Measurements from ENCODE around the gene IQSEC1. TPM values are rescaled to one million over a fixed set of nuclear protein-coding genes. Genes with fewer than 3 reads are reported as not detected.

The IQSEC1 gene
- polyA plus RNA-seq, 1 donor (not counting 4 experiments of a cell fraction or from before 2014, with no cell fraction given) = 2.8 TPM

DNA sequence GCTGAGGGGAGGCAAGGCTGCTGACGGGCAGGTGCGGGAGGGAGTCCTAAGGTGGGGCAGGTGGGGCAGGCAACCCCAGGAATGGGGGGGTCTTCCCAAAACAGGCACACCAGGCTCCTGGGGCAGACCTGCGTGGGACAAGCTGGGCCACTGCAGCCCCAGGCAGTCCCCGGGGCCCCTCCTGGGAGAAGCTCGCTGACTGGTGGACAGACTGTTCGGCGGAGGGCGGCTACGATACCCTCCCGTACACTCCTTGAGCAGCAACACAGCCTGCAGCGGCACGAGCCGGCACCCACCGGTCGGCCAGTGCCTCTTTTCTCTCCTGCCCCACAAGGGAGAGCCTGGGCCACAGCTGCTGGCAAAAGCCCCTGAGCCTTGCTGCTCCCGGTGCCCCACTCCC, 165.9 kb downstream of the IQSEC1 start:
- dilution Hi-C loops (cut with MboI; ENCODE audit: extremely low pct_ligation_motif_present, low sequenced_read_pairs) = no loop called here
- Histone ChIP-seq H3K79me2 (ENCODE audit: control insufficient read depth, insufficient read depth, low read length) (no peaks in the 10 kb centered on the region), H3K9me3 (ENCODE audit: control insufficient read depth, low read depth, low read length) (no peaks in the 10 kb centered on the region), H3K9me1 (ENCODE audit: control insufficient read depth, extremely low read depth, insufficient read depth, low read length) (no peaks in the 10 kb centered on the region), H3K27ac (ENCODE audit: control insufficient read depth, insufficient read depth, low read length) (no peak overlapping the region), H3K4me2 (ENCODE audit: control insufficient read depth, extremely low read depth, insufficient read depth, low read depth, low read length) (no peak overlapping the region), H3K36me3 (ENCODE audit: control insufficient read depth in 2 of 2, extremely low read depth in 1 of 2, insufficient read depth in 2 of 2, low read length in 2 of 2) (peaks cover 4 to 33% of the 10 kb centered on the region in 2 experiments), H3K27me3 (ENCODE audit: control insufficient read depth, extremely low read depth, insufficient read depth, low read length) (no peaks in the 10 kb centered on the region), H3K9ac (ENCODE audit: control insufficient read depth, extremely low read depth, insufficient read depth, low read length) (no peak overlapping the region), H3K4me1 (ENCODE audit: control insufficient read depth, extremely low read depth, insufficient read depth, low read length) (no peaks in the 10 kb centered on the region), H4K20me1 (ENCODE audit: control insufficient read depth, extremely low read depth, insufficient read depth, low read length) (no peaks in the 10 kb centered on the region), H3K4me3 (ENCODE audit: control insufficient read depth in 2 of 3, extremely low read depth in 1 of 3, insufficient read depth in 2 of 3, low read depth in 1 of 3, low read length in 3 of 3) (no peak overlapping the region), H2AFZ (ENCODE audit: control insufficient read depth, low read length) (no peak overlapping the region)
- TF ChIP-seq EZH2 (IDR thresholded peaks at IDR 0.05; ENCODE audit: low read length) = no peak
- TF ChIP-seq, protein P1, sequence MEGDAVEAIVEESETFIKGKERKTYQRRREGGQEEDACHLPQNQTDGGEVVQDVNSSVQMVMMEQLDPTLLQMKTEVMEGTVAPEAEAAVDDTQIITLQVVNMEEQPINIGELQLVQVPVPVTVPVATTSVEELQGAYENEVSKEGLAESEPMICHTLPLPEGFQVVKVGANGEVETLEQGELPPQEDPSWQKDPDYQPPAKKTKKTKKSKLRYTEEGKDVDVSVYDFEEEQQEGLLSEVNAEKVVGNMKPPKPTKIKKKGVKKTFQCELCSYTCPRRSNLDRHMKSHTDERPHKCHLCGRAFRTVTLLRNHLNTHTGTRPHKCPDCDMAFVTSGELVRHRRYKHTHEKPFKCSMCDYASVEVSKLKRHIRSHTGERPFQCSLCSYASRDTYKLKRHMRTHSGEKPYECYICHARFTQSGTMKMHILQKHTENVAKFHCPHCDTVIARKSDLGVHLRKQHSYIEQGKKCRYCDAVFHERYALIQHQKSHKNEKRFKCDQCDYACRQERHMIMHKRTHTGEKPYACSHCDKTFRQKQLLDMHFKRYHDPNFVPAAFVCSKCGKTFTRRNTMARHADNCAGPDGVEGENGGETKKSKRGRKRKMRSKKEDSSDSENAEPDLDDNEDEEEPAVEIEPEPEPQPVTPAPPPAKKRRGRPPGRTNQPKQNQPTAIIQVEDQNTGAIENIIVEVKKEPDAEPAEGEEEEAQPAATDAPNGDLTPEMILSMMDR (optimal IDR thresholded peaks at IDR 0.05 in 1 of 3, IDR thresholded peaks at IDR 0.05 in 1 of 3, conservative IDR thresholded peaks at IDR 0.05 in 1 of 3; ENCODE audit: extremely low read depth in 1 of 3, insufficient read depth in 2 of 3, low read length in 3 of 3) = no peak
- DNase-seq (ENCODE audit: low read depth, low spot score) (no peak), FAIRE-seq (no peak)

DNA sequence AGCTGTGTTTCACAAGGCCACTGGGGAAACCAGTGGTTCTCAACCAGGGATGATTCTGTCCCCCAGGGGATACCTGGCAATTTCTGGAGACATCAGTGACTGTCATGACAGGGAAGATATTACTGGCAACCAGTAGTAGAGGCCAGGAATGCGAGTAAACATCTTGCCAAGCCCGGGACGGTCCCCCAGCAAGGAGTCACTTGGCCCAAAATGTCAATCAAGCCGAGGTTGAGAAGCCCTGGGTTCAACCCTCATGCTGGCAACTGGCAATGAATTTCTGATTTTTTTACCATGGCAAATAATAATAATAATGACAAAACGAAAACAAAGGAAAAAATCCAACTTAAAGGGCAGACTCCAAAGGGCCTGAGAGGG, 166.3 kb downstream of the IQSEC1 start:
- Histone ChIP-seq H4K20me1 (ENCODE audit: control insufficient read depth, extremely low read depth, insufficient read depth, low read length) (no peaks in the 10 kb centered on the region), H3K27me3 (ENCODE audit: control insufficient read depth, extremely low read depth, insufficient read depth, low read length) (no peaks in the 10 kb centered on the region), H3K9me3 (ENCODE audit: control insufficient read depth, low read depth, low read length) (no peaks in the 10 kb centered on the region), H3K36me3 (ENCODE audit: control insufficient read depth in 2 of 2, extremely low read depth in 1 of 2, insufficient read depth in 2 of 2, low read length in 2 of 2) (peaks cover 4 to 30% of the 10 kb centered on the region in 2 experiments), H3K4me2 (ENCODE audit: control insufficient read depth, extremely low read depth, insufficient read depth, low read depth, low read length) (no peak overlapping the region), H3K9ac (ENCODE audit: control insufficient read depth, extremely low read depth, insufficient read depth, low read length) (no peak overlapping the region), H3K4me3 (ENCODE audit: control insufficient read depth in 2 of 3, extremely low read depth in 1 of 3, insufficient read depth in 2 of 3, low read depth in 1 of 3, low read length in 3 of 3) (no peak overlapping the region), H3K9me1 (ENCODE audit: control insufficient read depth, extremely low read depth, insufficient read depth, low read length) (no peaks in the 10 kb centered on the region), H2AFZ (ENCODE audit: control insufficient read depth, low read length) (no peak overlapping the region), H3K79me2 (ENCODE audit: control insufficient read depth, insufficient read depth, low read length) (no peaks in the 10 kb centered on the region), H3K4me1 (ENCODE audit: control insufficient read depth, extremely low read depth, insufficient read depth, low read length) (no peaks in the 10 kb centered on the region), H3K27ac (ENCODE audit: control insufficient read depth, insufficient read depth, low read length) (no peak overlapping the region)
- DNase-seq (ENCODE audit: low read depth, low spot score) (no peak), FAIRE-seq (no peak)
- dilution Hi-C loops (cut with MboI; ENCODE audit: extremely low pct_ligation_motif_present, low sequenced_read_pairs) = no loop called here
- TF ChIP-seq, protein P1 (optimal IDR thresholded peaks at IDR 0.05 in 1 of 3, IDR thresholded peaks at IDR 0.05 in 1 of 3, conservative IDR thresholded peaks at IDR 0.05 in 1 of 3; ENCODE audit: extremely low read depth in 1 of 3, insufficient read depth in 2 of 3, low read length in 3 of 3) = no peak
- no peak for TF ChIP-seq EZH2 (IDR thresholded peaks at IDR 0.05; ENCODE audit: low read length)
